Left lung (tissue), 10 donors: ENCODE data around the gene AKAP12. TPM values are rescaled to one million over a fixed set of nuclear protein-coding genes. Genes with fewer than 3 reads are reported as not detected.

Source experiments
- ATAC-seq: fragments of 200-7000 bp; cut with Tn5 transposase; one replicate; pipeline ENCODE4 v1.9.1; 2020; ENCODE audit warnings: moderate library complexity
- DNase-seq, 4 donors: peaks; one replicate each; pipeline ENCODE4 v3.0.0-alpha.2; 2013 to 2020
- H3K27ac ChIP-seq, 2 donors: fragments of 200-600 bp; sonication (generic) in 1 of 2; one replicate each; pipeline versions ENCODE4 v1.5.0 to v1.8.0; 2020 to 2021
- H3K27me3 ChIP-seq, 2 donors: fragments of 200-600 bp; sonication (generic) in 1 of 2; one replicate each; pipeline versions ENCODE4 v1.5.0 to v1.8.0; 2020 to 2021
- H3K36me3 ChIP-seq, 2 donors: fragments of 200-600 bp; sonication (generic) in 1 of 2; one replicate each; pipeline versions ENCODE4 v1.5.0 to v1.8.0; 2020 to 2021
- H3K4me1 ChIP-seq, 2 donors: fragments of 200-600 bp; one replicate each; pipeline ENCODE4 v1.8.0; 2021
- H3K4me3 ChIP-seq, 2 donors: fragments of 200-600 bp; sonication (generic) in 1 of 2; one replicate each; pipeline versions ENCODE4 v1.5.0 to v1.8.0; 2020 to 2021; ENCODE audit warnings: mild to moderate bottlenecking in 1 of 2
- H3K9me3 ChIP-seq, 2 donors: fragments of 200-600 bp; sonication (generic) in 1 of 2; one replicate each; pipeline versions ENCODE4 v1.5.0 to v1.8.0; 2020 to 2021
- intact Hi-C, 2 donors: fragments of 100-400 bp; cut with DNase I; formaldehyde crosslinking; loops; one replicate each; pipeline versions ENCODE4 v1.11.2 to v1.14.2; 2022
- polyA plus RNA-seq, 6 donors: library from polyadenylated mRNA; unstranded; fragments of 120-200 nt; gene quantifications; one replicate each; pipeline ENCODE4 v1.2.1, GENCODE V29; 2013; ENCODE audit not compliant: insufficient read length in 6 of 6
- total RNA-seq, 2 donors: library from RNA; stranded (reverse); fragmentation: NEBNext Ultra II Directional; extraction: Animal tissue kit (Norgen Biotek cat#: 25700); gene quantifications; one replicate each; pipeline ENCODE4 v1.2.1, GENCODE V29; 2021
- TF ChIP-seq, protein P1 (sequence below), 2 donors: fragments of 200-600 bp; sonication (generic) in 1 of 2; IDR thresholded peaks; one replicate each; pipeline versions ENCODE4 v1.5.0 to v1.8.0; 2021; ENCODE audit warnings: antibody characterized with exemption in 2 of 2
- donor health status: DM: no; HTN: yes; CAD: no.
- donor health status: DM: no; HTN: no; CAD: no.

The AKAP12 gene
- total and polyA plus RNA-seq, 8 donors: 28.9 to 125 (median 98.7) TPM

DNA sequence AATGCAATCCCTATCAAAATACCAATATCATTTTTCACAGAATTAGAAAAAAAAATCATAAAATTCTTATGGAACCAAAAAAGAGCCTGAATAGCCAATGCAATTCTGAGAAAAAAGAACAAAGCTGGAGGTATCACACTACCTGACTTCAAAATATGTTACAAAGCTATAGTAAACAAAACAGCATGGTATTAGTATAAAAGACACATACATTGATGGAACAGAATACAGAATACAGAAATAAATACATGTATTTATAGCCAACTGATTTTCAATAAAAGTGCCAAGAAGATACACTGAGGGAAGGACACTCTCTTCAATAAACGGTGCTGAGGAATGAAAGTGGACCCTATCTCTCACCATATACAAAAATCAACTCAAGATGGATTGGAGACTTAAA lies 28.7 kb upstream of the AKAP12 start:
- no peaks in the 10 kb centered on the region for H3K27me3 ChIP-seq
- no peaks in the 10 kb centered on the region for H3K36me3 ChIP-seq
- H3K27ac ChIP-seq: no peak overlapping the region
- intact Hi-C loops: no loop called here
- H3K9me3 ChIP-seq: peaks cover 0 to 10% of the 10 kb centered on the region in 2 donors
- no peak for DNase-seq
- no peak overlapping the region for H3K4me3 ChIP-seq
- H3K4me1 ChIP-seq: peaks cover 4 to 6% of the 10 kb centered on the region in 2 donors
- no peak for ATAC-seq
- TF ChIP-seq, protein P1, sequence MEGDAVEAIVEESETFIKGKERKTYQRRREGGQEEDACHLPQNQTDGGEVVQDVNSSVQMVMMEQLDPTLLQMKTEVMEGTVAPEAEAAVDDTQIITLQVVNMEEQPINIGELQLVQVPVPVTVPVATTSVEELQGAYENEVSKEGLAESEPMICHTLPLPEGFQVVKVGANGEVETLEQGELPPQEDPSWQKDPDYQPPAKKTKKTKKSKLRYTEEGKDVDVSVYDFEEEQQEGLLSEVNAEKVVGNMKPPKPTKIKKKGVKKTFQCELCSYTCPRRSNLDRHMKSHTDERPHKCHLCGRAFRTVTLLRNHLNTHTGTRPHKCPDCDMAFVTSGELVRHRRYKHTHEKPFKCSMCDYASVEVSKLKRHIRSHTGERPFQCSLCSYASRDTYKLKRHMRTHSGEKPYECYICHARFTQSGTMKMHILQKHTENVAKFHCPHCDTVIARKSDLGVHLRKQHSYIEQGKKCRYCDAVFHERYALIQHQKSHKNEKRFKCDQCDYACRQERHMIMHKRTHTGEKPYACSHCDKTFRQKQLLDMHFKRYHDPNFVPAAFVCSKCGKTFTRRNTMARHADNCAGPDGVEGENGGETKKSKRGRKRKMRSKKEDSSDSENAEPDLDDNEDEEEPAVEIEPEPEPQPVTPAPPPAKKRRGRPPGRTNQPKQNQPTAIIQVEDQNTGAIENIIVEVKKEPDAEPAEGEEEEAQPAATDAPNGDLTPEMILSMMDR (IDR thresholded peaks at IDR 0.05): no peak

DNA sequence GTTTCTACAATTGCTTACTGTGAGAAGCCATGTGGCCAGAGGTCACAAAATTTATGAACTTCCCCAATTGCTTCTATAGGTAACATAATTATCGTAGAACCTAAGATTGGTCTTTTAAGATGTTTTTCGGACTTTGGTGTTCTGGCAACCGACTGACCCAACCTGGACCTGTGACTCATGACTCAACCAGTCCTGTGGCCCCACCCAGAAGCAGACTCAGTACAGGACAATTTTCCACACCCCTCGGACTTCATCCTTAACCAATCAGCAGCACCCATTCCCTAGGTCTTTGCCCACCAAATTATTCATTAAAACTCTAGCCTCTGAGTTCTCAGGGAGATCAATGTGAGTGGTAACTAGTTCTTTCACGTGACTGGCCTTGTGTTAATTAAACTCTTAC lies 26.4 kb upstream of the AKAP12 start:
- DNase-seq (no peak), ATAC-seq (no peak)
- no peak overlapping the region for H3K4me3 ChIP-seq
- H3K27me3 ChIP-seq: no peaks in the 10 kb centered on the region
- TF ChIP-seq, protein P1 (IDR thresholded peaks at IDR 0.05): no peak
- intact Hi-C loops: no loop called here
- peaks cover 0 to 10% of the 10 kb centered on the region in 2 donors for H3K9me3 ChIP-seq
- H3K36me3 ChIP-seq: no peaks in the 10 kb centered on the region
- H3K4me1 ChIP-seq: peaks cover 4 to 6% of the 10 kb centered on the region in 2 donors
- no peak overlapping the region for H3K27ac ChIP-seq

DNA sequence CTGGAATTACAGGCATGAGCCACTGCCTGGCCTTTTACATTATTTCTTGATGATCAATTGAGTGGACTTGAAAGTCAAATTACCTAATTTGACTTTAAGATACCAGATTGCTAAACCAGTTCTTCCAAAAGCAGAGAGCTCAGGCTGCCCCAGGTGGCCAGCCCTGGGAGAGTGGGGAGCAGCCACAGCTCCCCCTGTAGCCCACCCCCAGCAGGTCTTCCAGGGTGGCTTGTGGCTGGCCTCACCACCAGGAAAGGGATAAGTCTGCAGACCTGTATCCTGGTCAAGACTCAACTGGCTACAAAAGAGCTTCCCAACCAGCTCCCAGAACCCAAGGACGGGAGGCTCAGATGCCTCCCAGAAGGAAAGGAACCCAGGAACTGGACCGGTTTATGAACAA lies 23.8 kb upstream of the AKAP12 start:
- Histone ChIP-seq H3K4me1 (no peaks in the 10 kb centered on the region), H3K4me3 (no peak overlapping the region), H3K27ac (no peak overlapping the region), H3K9me3 (peaks cover 0 to 10% of the 10 kb centered on the region in 2 donors), H3K27me3 (no peaks in the 10 kb centered on the region), H3K36me3 (no peaks in the 10 kb centered on the region)
- TF ChIP-seq, protein P1 (IDR thresholded peaks at IDR 0.05): no peak
- ATAC-seq (no peak), DNase-seq (no peak)
- intact Hi-C loops: no loop called here

DNA sequence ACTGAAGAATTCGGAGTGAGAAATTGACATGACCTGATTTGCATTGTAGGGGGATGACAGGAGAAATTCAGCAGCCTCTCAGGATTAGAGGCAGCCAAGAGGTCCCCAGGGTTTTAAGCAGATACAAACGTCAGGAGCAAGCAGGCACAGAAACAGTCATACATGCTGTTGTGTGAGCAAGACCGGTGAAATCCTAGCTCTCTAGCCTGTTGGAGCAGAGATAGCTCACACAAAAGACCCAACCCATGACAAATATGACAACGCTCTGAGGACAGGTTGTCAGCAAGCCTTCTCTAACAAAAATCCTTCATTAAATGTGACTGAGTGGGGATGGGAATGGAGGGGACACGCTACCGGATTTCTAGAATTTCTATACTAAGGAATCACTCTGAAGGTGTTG lies 23.0 kb upstream of the AKAP12 start:
- intact Hi-C loops: no loop called here
- H3K4me3 ChIP-seq: no peak overlapping the region
- ATAC-seq: no peak
- no peaks in the 10 kb centered on the region for H3K27me3 ChIP-seq
- DNase-seq: no peak
- TF ChIP-seq, protein P1 (IDR thresholded peaks at IDR 0.05): no peak
- no peak overlapping the region for H3K27ac ChIP-seq
- peaks cover 0 to 2% of the 10 kb centered on the region in 2 donors for H3K9me3 ChIP-seq
- H3K36me3 ChIP-seq: no peaks in the 10 kb centered on the region
- no peaks in the 10 kb centered on the region for H3K4me1 ChIP-seq

DNA sequence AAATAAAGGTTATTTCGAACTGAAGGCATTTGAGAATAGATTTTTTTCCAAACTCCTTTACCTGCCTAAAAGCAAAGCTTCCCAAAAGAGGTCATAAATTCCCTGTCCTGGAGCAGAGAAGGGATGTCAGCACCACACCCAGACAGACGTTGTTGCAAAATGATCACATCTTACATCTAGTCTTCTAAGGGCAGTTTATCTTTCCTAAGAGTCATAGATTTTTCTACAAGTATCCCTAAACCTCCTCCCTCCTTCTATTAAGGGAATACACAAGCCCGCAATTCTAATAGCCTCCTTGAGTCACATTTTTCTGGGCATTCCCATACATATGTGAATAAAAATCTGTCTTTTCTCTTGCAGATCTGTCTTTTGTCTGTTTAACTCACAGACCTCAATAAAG lies 20.6 kb upstream of the AKAP12 start:
- ATAC-seq (no peak), DNase-seq (no peak)
- no peaks in the 10 kb centered on the region for H3K27me3 ChIP-seq
- no peaks in the 10 kb centered on the region for H3K4me1 ChIP-seq
- H3K36me3 ChIP-seq: no peaks in the 10 kb centered on the region
- H3K4me3 ChIP-seq: no peak overlapping the region
- no peak overlapping the region for H3K27ac ChIP-seq
- intact Hi-C loops: no loop called here
- no peaks in the 10 kb centered on the region for H3K9me3 ChIP-seq
- TF ChIP-seq, protein P1 (IDR thresholded peaks at IDR 0.05): no peak
